D721Med (cell line): ENCODE data around the gene CCNY.
"Not testable (repeated sequence)": the region's sequence is repeated elsewhere in the genome, so short reads cannot be mapped to it uniquely, and the experiment has no call there.

Source experiments
- DNase-seq: peaks from one replicate; pipeline ENCODE4 v3.0.0; 2011; ENCODE audit warnings: low spot score; ENCODE audit not compliant: insufficient read length
- FAIRE-seq: peaks from 2 replicates; lab custom pipeline; 2011; peaks lifted over from hg19 to GRCh38; lab: Jason Lieb, UNC
- CTCF ChIP-seq: IDR thresholded peaks from 2 replicates; pipeline ENCODE4 v1.5.1; 2012; ENCODE audit warnings: mild to moderate bottlenecking, control low read depth; ENCODE audit not compliant: insufficient read depth; ENCODE audit errors: missing control alignments

The CCNY gene

GRCh38 chr10:35520996-35521395, 184.7 kb downstream of the CCNY start:
- TF ChIP-seq CTCF, result no peak
- DNase-seq (no peak), FAIRE-seq (no peak)

GRCh38 chr10:35523670-35524225, 187.4 kb downstream of the CCNY start:
- no peak for TF ChIP-seq CTCF
- peak; percentile 48 for FAIRE-seq
- no peak for DNase-seq

- DNase-seq (no peak), FAIRE-seq (no peak)
- no peak for TF ChIP-seq CTCF
These were observed 190.4 kb downstream of the CCNY start for GRCh38 chr10:35526746-35527145.

- no peak for TF ChIP-seq CTCF
- DNase-seq (no peak), FAIRE-seq (no peak)
These were observed 195.8 kb downstream of the CCNY start for GRCh38 chr10:35532141-35532540.

GRCh38 chr10:35533565-35533964, 197.3 kb downstream of the CCNY start:
- no peak for TF ChIP-seq CTCF
- DNase-seq (no peak), FAIRE-seq (no peak)

GRCh38 chr10:35535136-35535535, 198.8 kb downstream of the CCNY start:
- DNase-seq (no peak), FAIRE-seq (no peak)
- TF ChIP-seq CTCF, result no peak

GRCh38 chr10:35536789-35537188, 200.5 kb downstream of the CCNY start:
- DNase-seq, result no peak
- no peak for FAIRE-seq
- TF ChIP-seq CTCF, result no peak

GRCh38 chr10:35537925-35538324, 201.6 kb downstream of the CCNY start:
- not testable (repeated sequence) for DNase-seq, FAIRE-seq
